ENCODE measurements around the gene GABBR1. TPM values are rescaled to one million over a fixed set of nuclear protein-coding genes. Genes with fewer than 3 reads are reported as not detected.

GABBR1 gene
- total RNA-seq, 1 experiment from 2014 or later, result 146 TPM

- H3K36me3 Mint-ChIP-seq (ENCODE audit: insufficient read depth in 1 of 3, low read depth in 3 of 3), result no peaks in the 10 kb centered on the region; a peak in 1 of 7 replicates
- no peak overlapping the region for H3K14ac ChIP-seq (ENCODE audit: insufficient read depth, low read length)
- H3K56ac ChIP-seq (ENCODE audit: insufficient read length, low read depth, low read length), result no peak overlapping the region
- H4K5ac ChIP-seq (ENCODE audit: insufficient read length, low read depth, low read length), result no peak overlapping the region
- H3K9me3 ChIP-seq (ENCODE audit: control insufficient read depth, low read depth, low read length), result no peaks in the 10 kb centered on the region
- peaks cover 3% of the 10 kb centered on the region; the same call in 1 of the 2 replicates for H3K4me1 ChIP-seq (ENCODE audit: insufficient read depth, low read length)
- H2BK5ac ChIP-seq (ENCODE audit: insufficient read length, low read length), result no peak overlapping the region
- H3K4me1 Mint-ChIP-seq, result peaks cover 3 to 4% of the 10 kb centered on the region in 2 experiments
- no peaks in the 10 kb centered on the region for H4K20me1 ChIP-seq (ENCODE audit: control insufficient read depth, insufficient read depth, insufficient read length)
- no peak for DNase-seq
- no peaks in the 10 kb centered on the region for H3K79me1 ChIP-seq (ENCODE audit: insufficient read depth, low read depth, low read length, poor library complexity, severe bottlenecking)
- no peak overlapping the region for H2AFZ ChIP-seq (ENCODE audit: low read length)
- no peaks in the 10 kb centered on the region for H3K23me2 ChIP-seq (ENCODE audit: insufficient read length, low read depth, low read length, poor library complexity, severe bottlenecking)
- H3K4me3 Mint-ChIP-seq, result no peak overlapping the region
- no peaks in the 10 kb centered on the region for H3K27me3 ChIP-seq (ENCODE audit: insufficient read depth, low read length)
- no peaks in the 10 kb centered on the region for H3K9me3 Mint-ChIP-seq
- H3K27ac ChIP-seq (ENCODE audit: insufficient read length, low read depth, low read length), result no peak overlapping the region
- H3K9ac ChIP-seq (ENCODE audit: extremely low read depth, insufficient read length, low read length), result no peak overlapping the region
- no peak overlapping the region for H3K18ac ChIP-seq (ENCODE audit: insufficient read length, low read depth, low read length)
- no peak overlapping the region for H2BK12ac ChIP-seq (ENCODE audit: insufficient read length, low read depth, low read length)
- no peak overlapping the region for H3K4ac ChIP-seq (ENCODE audit: low read depth, low read length)
- no peak overlapping the region for H4K8ac ChIP-seq (replicated peaks; ENCODE audit: insufficient read length, low read depth, low read length)
- H2BK15ac ChIP-seq (ENCODE audit: low read depth, low read length), result no peak overlapping the region
- no peak overlapping the region for H2AK5ac ChIP-seq (ENCODE audit: insufficient read length, low read length)
- peaks cover 14% of the 10 kb centered on the region for H3K27me3 Mint-ChIP-seq (ENCODE audit: low read depth)
- H4K91ac ChIP-seq (ENCODE audit: insufficient read length, low read depth, low read length), result no peak overlapping the region
- no peak overlapping the region for H2BK120ac ChIP-seq (ENCODE audit: low read depth, low read length, poor library complexity, severe bottlenecking)
- H3T11ph ChIP-seq (ENCODE audit: low read length), result no peak overlapping the region
- no peak for TF ChIP-seq CTCF (conservative IDR thresholded peaks at IDR 0.05)
- H3K23ac ChIP-seq (ENCODE audit: insufficient read length, low read depth, low read length), result no peak overlapping the region
- no peak overlapping the region for H3K27ac Mint-ChIP-seq
- H2BK20ac ChIP-seq (ENCODE audit: low read depth, low read length, poor library complexity, severe bottlenecking), result no peak overlapping the region
- no peak overlapping the region for H3K4me2 ChIP-seq (ENCODE audit: insufficient read depth, insufficient read length, low read length)
- H3K79me2 ChIP-seq (ENCODE audit: insufficient read depth, low read length), result no peaks in the 10 kb centered on the region
These were observed 68.1 kb downstream of the GABBR1 start for GRCh38 chr6:29564875-29565274.
